Calu3 (cell line): Measurements from ENCODE around the gene CDH13. TPM values are rescaled to one million over a fixed set of nuclear protein-coding genes. Genes with fewer than 3 reads are reported as not detected.

Experiments used
- BruUV-seq: library from RNA; stranded (reverse); fragments of 400-500 nt; replicated peaks from 2 replicates; lab custom pipeline; 2021; lab: Mats Ljungman, UMichigan
- CTCF ChIA-PET: fragments of 300-600 bp; sonication (Branson Sonifier 250); formaldehyde crosslinking; loops from one replicate; lab custom pipeline; 2022; ENCODE audit warnings: antibody characterized with exemption; lab: Charles Lee
- DNase-seq: peaks from one replicate; pipeline ENCODE4 v3.0.0; 2022
- H3K27ac Mint-ChIP-seq: one replicate; pipeline ENCODE4 v1.8.0; 2022; ENCODE audit warnings: mixed read lengths; ENCODE audit not compliant: unreplicated experiment
- H3K27me3 Mint-ChIP-seq: one replicate; pipeline ENCODE4 v1.8.0; 2022; ENCODE audit warnings: mixed read lengths; ENCODE audit not compliant: unreplicated experiment
- H3K36me3 Mint-ChIP-seq: one replicate; pipeline ENCODE4 v1.8.0; 2022; ENCODE audit warnings: mild to moderate bottlenecking, moderate library complexity, mixed read lengths; ENCODE audit not compliant: insufficient read depth, unreplicated experiment
- H3K4me1 Mint-ChIP-seq: one replicate; pipeline ENCODE4 v1.8.0; 2022; ENCODE audit warnings: mild to moderate bottlenecking, low read depth, mixed read lengths; ENCODE audit not compliant: unreplicated experiment
- H3K4me3 Mint-ChIP-seq: one replicate; pipeline ENCODE4 v1.8.0; 2022; ENCODE audit warnings: mild to moderate bottlenecking, low read depth, moderate library complexity, mixed read lengths; ENCODE audit not compliant: unreplicated experiment
- H3K9me3 Mint-ChIP-seq: one replicate; pipeline ENCODE4 v1.8.0; 2022; ENCODE audit warnings: low read depth, mixed read lengths; ENCODE audit not compliant: unreplicated experiment
- intact Hi-C: fragments of 100-400 bp; cut with micrococcal nuclease; formaldehyde crosslinking; loops from one replicate; pipeline ENCODE4 v1.10.0; 2022; ENCODE audit not compliant: unreplicated experiment
- total RNA-seq: library from RNA; stranded (reverse); gene quantifications from 2 replicates; pipeline ENCODE4 v1.2.3, GENCODE V29; 2022
- TF ChIP-seq, protein P1 (sequence below): fragments of 200-600 bp; IDR thresholded peaks from one replicate; pipeline ENCODE4 v1.8.0; 2022; ENCODE audit warnings: antibody characterized with exemption; ENCODE audit not compliant: unreplicated experiment

The CDH13 gene
- total RNA-seq, 1 experiment from 2014 or later: not detected

DNA sequence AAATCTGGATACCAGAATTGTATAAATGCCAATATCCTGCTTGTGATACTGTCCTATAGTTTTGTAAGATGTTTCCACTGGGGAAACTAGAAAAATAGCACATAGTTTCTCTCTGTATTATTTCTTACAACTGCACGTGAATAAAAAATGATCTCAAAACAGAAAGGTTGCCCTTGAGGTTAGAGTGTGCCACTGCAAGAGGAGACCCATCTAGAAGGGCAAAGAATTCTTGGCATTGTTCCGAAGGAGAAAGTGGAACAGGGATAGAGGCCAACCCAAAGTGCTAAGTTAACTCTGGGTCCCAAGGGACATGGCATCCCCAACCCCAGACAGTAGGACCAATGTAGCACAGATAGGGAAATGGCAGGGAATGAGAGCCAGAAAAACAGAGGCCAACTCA lies 703.5 kb downstream of the CDH13 start:
- BruUV-seq: no TSS peak
- Mint-ChIP-seq H3K36me3 (no peaks in the 10 kb centered on the region), H3K9me3 (peaks cover 7% of the 10 kb centered on the region)

DNA sequence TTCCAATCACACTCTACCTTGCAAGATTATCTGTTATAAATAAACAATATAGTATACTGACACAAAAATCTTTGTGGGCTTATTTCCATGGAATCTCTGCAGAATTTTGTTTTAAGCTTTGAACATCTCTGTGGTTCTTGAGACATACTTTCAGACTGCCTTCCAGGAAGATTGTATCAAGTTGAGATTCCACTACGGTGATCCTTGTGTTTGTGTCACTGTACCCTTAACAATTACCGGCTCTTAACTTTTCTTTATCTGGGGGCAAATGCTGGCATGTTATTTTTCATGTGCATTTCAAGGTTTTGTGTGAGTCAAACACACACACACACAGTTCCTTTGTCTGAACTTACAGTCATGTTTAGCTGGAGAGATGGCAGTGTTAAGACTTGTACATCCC lies 708.3 kb downstream of the CDH13 start:
- Mint-ChIP-seq H3K36me3 (no peaks in the 10 kb centered on the region), H3K27ac (no peak overlapping the region), H3K4me3 (no peak overlapping the region), H3K4me1 (no peaks in the 10 kb centered on the region), H3K27me3 (no peaks in the 10 kb centered on the region), H3K9me3 (peaks cover 9% of the 10 kb centered on the region)
- intact Hi-C loops: no loop called here
- CTCF ChIA-PET: no interaction called here
- no peak for DNase-seq
- TF ChIP-seq, protein P1, sequence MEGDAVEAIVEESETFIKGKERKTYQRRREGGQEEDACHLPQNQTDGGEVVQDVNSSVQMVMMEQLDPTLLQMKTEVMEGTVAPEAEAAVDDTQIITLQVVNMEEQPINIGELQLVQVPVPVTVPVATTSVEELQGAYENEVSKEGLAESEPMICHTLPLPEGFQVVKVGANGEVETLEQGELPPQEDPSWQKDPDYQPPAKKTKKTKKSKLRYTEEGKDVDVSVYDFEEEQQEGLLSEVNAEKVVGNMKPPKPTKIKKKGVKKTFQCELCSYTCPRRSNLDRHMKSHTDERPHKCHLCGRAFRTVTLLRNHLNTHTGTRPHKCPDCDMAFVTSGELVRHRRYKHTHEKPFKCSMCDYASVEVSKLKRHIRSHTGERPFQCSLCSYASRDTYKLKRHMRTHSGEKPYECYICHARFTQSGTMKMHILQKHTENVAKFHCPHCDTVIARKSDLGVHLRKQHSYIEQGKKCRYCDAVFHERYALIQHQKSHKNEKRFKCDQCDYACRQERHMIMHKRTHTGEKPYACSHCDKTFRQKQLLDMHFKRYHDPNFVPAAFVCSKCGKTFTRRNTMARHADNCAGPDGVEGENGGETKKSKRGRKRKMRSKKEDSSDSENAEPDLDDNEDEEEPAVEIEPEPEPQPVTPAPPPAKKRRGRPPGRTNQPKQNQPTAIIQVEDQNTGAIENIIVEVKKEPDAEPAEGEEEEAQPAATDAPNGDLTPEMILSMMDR: no peak
- BruUV-seq: no TSS peak

More for the DNA sequence above, 703.5 kb downstream of the CDH13 start:
- no peak for DNase-seq
- TF ChIP-seq, protein P1: no peak
- CTCF ChIA-PET: interaction anchor here (0.6 kb wide), 1 partner anchor 131 kb away, joined by 3 read pairs; no protein-coding TSS in a partner anchor
- Mint-ChIP-seq H3K4me3 (no peak overlapping the region), H3K4me1 (no peaks in the 10 kb centered on the region), H3K27ac (no peak overlapping the region), H3K27me3 (no peaks in the 10 kb centered on the region)
- intact Hi-C loops: no loop called here

DNA sequence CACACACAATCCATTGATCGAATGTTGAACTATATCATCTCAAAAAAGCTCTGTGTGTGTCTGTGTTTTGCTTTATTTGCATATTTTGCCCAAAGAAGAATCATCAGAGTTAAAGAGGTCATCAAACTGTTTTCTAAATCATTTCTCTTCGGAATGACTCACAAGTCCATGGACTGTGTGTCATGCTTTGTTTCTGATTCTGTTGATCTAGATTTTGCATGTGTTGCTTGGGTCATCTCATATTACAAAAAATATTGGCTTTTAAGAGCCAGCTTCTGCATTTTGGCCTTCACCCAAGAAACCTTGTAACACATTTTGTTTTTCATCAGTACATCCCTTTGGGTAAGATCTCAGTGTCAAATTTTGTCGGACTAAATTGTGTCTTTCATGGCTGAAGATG lies 709.8 kb downstream of the CDH13 start:
- DNase-seq: no peak
- Mint-ChIP-seq H3K27ac (no peak overlapping the region), H3K4me1 (no peaks in the 10 kb centered on the region), H3K4me3 (no peak overlapping the region), H3K27me3 (no peaks in the 10 kb centered on the region), H3K9me3 (peaks cover 10% of the 10 kb centered on the region), H3K36me3 (no peaks in the 10 kb centered on the region)
- TF ChIP-seq, protein P1: no peak
- CTCF ChIA-PET: no interaction called here
- intact Hi-C loops: no loop called here
- BruUV-seq: no TSS peak

DNA sequence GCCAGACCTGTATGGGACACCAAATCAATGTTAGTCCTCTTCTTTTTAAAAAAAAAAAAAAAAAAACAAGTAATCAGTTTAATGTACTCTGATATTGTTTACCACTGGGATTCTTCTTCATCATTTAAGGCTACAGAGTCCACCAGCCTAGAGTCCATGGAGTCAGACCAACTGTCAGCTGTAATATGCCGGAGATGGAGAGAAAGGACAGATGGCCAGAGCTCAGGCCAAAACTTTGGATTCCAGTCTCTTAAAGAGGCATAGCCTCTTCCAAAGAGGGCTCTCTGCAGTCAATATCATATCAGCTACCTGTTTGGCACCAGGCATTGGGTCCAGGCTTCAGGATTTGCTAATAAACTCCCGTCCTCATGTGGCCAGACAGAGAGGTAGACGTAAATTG lies 711.4 kb downstream of the CDH13 start:
- intact Hi-C loops: no loop called here
- Mint-ChIP-seq H3K4me1 (no peaks in the 10 kb centered on the region), H3K9me3 (peaks cover 12% of the 10 kb centered on the region), H3K27ac (no peak overlapping the region), H3K4me3 (no peak overlapping the region), H3K36me3 (no peaks in the 10 kb centered on the region), H3K27me3 (no peaks in the 10 kb centered on the region)
- BruUV-seq: no TSS peak
- TF ChIP-seq, protein P1: no peak
- CTCF ChIA-PET: interaction anchor here (0.6 to 0.7 kb wide), 2 partner anchors 27 to 653 kb away, joined by 5 to 9 read pairs; no protein-coding TSS in a partner anchor
- DNase-seq: no peak
